ENCODE results near the gene GPNMB.

The GPNMB gene

DNA sequence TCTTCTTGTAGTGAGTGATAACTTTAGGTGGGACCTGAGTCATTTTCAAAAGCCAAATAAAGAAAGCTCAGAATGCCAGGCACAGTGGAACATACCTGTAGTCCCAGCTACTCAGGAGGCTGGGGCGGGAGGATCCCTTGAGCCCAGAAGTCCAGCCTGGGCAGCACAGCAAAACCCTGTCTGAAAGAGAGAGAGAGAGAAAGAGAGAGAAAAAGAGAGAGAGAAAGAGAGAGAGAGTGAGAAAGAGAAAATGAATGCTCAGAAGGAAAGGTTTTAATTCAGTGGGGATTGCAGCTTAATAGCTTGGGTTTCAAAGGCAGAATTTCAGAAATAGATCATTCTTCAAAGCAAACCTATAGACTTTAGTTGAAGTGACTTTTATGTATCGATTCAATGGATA lies 25.7 kb downstream of the GPNMB start:
- no peak for DNase-seq (ENCODE audit: low read depth in 2 of 2)

- peak; percentile 79 to 84 for DNase-seq (ENCODE audit: low read depth in 2 of 2)
Observed at GRCh38 chr7:23273141-23273599, 26.6 kb downstream of the GPNMB start.

DNA sequence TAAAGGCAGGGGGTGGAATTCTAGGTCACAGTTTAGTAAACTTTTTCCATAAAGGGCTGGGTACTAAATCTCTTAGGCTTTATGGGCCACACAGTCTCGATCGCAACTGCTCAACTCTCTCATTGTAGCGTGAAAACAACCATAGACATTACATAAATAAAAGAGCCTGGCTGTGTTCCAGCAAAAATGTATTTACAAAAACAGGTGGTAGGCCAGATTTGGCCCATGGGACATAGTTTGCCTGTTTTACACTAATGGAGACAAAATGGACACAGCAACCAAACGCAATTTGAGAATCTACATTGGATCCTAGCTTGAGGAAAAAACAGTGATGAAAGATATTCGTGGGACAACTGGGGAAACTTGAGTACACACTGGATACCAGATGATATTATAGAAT lies 29.3 kb downstream of the GPNMB start:
- DNase-seq (ENCODE audit: low read depth in 2 of 2), result no peak

DNA sequence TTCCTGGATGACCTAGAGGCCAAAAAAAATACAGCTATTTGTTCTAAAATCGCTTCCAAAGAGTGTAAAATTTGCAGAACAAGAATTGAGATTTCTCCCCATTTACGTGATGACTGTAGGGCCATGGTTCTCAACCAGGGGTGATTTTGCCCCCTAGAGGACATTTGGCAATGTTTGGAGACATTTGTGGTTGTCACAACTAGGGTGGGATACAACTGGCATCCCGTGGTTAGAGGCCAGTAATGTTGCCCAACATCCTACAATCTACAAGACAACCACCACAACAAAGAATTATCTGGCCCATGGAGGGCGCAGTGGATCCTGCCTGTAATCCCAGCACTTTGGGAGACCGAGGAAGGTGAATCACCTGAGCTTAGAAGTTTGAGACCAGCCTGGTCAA lies 29.8 kb downstream of the GPNMB start:
- no peak for DNase-seq (ENCODE audit: low read depth in 2 of 2)

DNA sequence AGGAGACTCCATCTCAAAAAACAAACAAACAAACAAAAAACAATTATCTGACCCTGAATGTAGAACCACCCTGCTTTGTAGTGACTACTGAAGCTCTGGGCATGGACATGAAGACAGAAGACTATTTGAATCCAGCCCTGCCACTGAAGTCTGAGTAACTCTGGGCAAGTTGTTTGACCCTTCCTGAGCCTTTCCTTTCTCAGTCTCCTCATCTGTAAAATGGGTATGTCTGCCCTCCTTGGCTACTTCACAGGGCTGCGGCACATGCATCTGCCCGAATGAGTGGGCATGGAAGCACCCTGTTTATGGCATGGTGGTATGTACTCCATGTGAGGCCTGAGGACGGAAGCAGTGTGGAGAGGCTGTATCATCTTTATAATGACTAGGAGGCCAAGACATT lies 30.4 kb downstream of the GPNMB start:
- no peak for DNase-seq (ENCODE audit: low read depth in 2 of 2)

DNA sequence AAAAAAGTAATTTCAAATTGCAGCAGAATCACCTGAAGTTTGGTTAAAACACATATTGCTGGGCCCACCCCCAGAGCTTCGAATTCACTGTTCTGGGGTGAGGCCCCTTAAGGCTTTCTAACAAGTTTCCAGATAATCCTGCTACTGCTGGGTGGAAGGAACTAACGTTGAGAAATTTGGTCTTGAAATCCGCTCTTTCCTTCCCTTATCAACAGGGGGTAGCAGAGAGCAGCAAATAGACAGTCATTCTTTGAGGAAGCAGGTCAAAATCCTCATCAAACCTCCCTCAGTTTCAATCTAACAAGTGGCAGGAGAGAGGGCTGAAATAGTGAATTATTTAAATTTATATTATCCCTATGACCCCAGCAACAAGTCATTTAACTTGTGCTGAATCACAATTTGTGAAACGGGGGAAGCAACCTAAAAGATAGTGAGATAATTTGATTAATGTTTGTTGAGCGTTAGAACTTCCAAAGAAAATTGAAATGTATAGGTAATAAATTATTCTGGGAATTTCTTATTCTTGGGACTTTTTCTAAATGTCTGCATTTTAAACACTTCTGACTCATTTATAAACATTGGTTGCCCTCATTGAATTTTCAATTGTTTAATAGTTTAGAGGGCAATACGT lies 30.9 kb downstream of the GPNMB start:
- no peak for DNase-seq (ENCODE audit: low read depth in 2 of 2)

GRCh38 chr7:23279819-23280525 lies 33.4 kb downstream of the GPNMB start:
- no peak for DNase-seq (ENCODE audit: low read depth in 2 of 2)

- DNase-seq (ENCODE audit: low read depth in 2 of 2), result no peak
Observed at GRCh38 chr7:23283086-23283485, 36.5 kb downstream of the GPNMB start.

GRCh38 chr7:23284871-23285270 lies 38.3 kb downstream of the GPNMB start:
- no peak for DNase-seq (ENCODE audit: low read depth in 2 of 2)

DNA sequence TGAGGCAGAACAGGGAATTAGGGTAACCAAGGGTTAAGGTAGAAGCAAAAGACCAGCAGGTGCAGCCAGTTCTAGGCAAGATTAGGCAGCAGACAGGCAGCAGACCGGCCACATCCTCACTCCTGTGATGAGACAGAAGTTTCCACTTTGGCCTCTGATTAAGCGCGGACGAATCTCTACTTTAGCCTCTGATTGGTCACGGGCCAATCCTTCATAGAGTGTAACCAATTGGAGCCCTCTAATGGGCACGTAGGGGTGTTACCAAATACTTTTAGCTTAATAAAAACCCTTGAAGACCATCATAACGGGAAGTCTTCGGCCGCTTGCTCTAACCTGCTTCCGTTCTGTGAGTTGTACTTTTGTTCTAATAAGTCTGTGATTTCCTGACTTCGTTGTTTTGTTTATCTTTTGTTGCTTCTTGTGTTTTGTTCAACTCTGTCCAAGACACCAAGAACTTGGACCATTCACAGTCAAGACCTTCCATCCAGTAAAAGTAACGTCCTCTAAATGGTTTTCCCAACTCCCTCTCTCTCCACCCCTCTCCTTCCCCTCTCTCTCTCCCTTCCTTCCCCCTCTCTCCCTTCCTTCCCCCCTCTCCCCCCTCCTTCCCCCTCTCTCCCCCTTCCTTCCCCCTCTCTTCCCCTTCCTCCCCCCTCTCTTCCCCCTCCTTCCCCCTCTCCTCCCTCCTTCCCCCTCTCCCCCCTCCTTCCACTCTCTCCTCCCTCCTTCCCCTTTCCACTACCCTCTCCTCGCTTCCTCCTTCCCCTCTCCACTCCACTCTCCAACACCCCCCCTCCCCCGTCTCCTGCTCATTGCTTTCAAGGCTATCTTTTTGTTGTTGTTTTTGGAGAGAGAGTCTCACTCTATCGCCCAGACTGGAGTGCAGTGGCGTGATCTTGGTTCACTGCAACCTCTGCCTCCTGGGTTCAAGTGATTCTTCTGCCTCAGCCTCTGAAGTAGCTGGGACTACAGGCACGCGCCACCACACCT lies 39.4 kb downstream of the GPNMB start:
- no peak for DNase-seq (ENCODE audit: low read depth in 2 of 2)

DNA sequence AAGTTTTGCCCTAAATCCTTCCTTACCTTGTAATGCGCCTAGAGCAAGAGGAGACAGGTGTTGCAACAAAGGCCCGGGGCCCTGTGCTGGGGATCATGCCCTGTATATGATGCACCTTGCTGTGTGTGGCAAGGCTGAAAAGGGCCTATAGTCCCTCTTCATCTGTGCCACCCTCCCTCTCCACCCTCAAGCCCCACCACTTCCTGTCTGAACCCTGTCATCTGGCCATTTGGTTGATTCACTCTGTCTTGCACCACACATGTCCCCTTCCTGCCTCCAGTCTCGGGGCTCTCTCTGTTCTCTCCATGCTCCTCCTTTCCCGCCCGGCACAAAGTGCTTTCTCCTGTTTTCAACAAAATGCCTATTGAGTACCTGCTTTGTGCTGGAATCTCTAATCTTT lies 41.0 kb downstream of the GPNMB start:
- no peak for DNase-seq (ENCODE audit: low read depth in 2 of 2)

GRCh38 chr7:23290993-23291392 lies 44.4 kb downstream of the GPNMB start:
- no peak for DNase-seq (ENCODE audit: low read depth in 2 of 2)

GRCh38 chr7:23291957-23292560 lies 45.5 kb downstream of the GPNMB start:
- DNase-seq (ENCODE audit: low read depth in 2 of 2), result no peak

DNA sequence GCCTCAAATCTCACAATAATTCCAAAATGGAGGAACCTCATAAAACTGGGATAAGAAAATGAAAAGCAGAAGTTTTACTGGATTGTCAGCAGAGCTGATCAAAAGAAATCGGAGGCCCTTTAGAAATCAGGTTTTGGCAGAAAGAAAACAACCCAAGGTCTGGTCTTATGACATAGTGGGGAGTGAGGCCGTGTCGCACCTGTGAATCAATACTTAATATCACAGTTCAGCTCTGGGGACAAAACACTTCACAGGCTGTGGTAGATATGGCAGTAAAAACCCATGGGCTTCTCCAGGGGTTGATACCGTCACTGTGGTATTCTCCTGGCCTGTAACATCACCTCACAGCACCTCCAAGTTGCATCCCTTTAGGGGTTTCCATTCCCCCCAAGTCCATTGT lies 46.0 kb downstream of the GPNMB start:
- no peak for DNase-seq (ENCODE audit: low read depth in 2 of 2)

GRCh38 chr7:23293500-23294073 lies 47.0 kb downstream of the GPNMB start:
- no peak for DNase-seq (ENCODE audit: low read depth in 2 of 2)

DNA sequence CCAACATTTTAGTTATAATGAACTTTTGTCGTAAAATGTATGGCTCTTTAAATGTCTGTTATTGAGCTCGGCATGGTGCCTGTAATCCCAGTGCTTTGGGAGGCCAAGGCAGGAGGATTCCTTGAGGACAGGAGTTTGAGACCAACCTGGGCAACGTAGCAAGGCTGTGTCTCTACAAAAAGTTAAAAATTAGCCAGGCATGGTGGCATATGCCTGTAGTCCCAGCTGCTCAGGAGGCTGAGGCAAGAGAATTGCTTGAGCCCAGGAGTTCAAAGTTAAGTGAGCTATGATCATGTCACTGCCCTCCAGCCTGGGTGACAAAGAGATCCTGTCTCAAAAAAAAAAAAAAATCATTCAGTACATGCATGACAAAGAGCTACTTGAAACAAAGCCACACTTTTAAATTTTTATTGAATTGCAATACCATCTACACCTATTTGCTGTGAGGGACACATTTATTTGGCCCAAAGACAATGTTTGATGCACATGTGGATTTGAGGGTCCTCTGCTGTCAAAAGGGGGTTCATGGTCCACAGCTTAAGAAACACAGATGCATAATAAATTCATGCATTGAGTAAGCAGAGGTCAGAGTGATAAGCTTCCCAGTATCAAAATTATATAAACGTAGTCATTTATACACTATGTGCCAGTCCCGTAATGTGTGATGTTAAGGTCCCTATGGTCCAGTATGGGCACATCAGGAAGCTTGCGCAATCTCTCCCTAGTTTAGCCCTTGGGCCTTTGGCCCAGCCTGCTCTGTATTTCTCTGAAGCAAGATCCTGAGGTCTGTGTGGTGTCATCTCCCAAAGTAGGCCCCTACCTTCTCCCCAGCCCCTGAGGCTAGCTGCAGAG lies 48.2 kb downstream of the GPNMB start:
- no peak for DNase-seq (ENCODE audit: low read depth in 2 of 2)

DNA sequence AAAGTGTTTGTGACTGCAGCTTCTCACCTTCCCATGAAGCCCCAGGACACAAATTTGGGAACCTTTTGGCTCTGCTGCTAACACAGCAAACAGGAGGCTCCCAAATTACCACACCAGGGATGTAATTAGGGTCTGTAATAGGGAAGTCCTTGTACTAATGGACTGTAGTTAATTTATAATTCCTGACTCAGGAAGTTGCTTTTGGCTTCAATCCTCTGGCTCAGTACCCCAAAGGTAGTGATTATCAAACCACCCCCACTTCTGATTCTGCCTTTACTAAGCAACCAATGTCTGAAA lies 48.8 kb downstream of the GPNMB start:
- no peak for DNase-seq (ENCODE audit: low read depth in 2 of 2)

DNA sequence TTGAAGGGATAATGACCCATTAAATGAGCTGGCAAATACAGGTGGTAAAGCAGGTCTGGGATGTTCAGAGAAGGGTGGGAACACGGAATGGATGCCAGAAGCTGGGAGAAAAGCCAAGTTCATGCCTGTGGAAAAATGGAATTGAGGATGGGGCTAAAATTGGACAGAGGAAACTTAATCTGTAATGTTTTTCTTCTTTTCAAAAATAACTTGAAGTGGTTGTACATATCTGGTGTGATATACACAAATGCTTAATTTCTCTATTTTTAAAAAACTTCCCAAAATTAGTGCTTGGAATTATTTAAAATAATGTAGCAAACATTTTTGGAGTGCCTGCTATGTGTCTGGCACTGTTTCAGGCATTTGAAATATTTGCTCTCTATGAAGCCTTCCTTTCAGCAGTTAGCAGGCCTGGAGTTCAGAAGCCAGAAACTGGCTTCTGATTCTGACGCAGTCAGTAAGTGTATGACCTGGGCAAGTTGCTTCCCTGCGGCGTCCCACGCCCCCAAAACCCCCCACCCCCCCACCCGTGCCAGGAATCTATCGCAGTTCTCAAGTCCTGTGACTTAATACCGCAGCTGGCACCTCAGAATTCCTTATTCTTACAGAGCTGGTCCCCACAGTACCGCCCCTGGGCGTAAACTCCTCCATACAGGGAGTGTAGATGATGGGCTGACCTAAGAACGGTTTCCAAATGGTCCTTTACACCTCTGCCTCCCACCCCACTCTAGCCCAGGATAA lies 51.7 kb downstream of the GPNMB start:
- DNase-seq (ENCODE audit: low read depth in 2 of 2), result no peak

- peak; percentile 94 to 95 for DNase-seq (ENCODE audit: low read depth in 2 of 2)
Observed at GRCh38 chr7:23298885-23299769, 52.6 kb downstream of the GPNMB start, which contains the start of gene MALSU1. TSS of gene MALSU1 (plus strand) at chr7:23299339. CDS start at chr7:23299353, 14 bp downstream.

Measured in activated CD8-positive, alpha-beta memory T cell treated with anti-CD3 and anti-CD28 coated beads for 4 hours (primary cell).